Measurements from ENCODE around the gene MITF. TPM values are rescaled to one million over a fixed set of nuclear protein-coding genes. Genes with fewer than 3 reads are reported as not detected.

The MITF gene
- total RNA-seq, 1 experiment from 2014 or later: 3.3 TPM

DNA sequence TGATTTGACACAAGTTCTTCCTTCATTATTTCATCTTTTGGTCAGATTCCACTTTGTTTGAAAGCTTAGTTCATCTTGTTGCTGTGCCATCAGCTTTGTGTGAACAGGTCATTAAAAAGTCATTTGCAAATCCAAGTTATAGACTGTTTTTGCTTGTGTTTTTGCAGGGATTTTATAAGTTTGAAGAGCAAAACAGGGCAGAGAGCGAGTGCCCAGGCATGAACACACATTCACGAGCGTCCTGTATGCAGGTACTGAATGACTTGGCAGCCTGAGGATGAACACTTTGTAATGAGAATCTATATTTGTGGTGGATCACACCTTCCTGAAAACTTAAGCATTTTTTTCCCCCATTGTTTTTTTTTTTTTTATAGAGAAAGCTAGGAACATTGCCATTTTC lies 199.7 kb downstream of the MITF start:
- DNase-seq (ENCODE audit: extremely low read depth, low read depth): no peak

DNA sequence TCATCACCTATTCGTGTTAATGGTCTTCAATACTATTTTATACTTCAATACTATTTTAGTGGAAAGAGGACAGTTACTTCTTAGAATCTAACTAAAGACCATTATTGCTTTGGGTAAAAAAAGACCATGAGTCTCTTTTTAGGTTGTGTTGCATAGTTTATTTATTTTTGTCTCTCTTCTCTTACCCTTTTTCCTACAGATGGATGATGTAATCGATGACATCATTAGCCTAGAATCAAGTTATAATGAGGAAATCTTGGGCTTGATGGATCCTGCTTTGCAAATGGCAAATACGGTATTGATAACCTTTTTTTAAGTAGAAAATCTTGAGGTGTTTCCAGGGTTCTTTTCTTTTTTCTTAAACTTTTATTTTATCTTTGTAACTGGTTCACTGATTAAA lies 201.8 kb downstream of the MITF start:
- DNase-seq (ENCODE audit: extremely low read depth, low read depth): no peak

DNA sequence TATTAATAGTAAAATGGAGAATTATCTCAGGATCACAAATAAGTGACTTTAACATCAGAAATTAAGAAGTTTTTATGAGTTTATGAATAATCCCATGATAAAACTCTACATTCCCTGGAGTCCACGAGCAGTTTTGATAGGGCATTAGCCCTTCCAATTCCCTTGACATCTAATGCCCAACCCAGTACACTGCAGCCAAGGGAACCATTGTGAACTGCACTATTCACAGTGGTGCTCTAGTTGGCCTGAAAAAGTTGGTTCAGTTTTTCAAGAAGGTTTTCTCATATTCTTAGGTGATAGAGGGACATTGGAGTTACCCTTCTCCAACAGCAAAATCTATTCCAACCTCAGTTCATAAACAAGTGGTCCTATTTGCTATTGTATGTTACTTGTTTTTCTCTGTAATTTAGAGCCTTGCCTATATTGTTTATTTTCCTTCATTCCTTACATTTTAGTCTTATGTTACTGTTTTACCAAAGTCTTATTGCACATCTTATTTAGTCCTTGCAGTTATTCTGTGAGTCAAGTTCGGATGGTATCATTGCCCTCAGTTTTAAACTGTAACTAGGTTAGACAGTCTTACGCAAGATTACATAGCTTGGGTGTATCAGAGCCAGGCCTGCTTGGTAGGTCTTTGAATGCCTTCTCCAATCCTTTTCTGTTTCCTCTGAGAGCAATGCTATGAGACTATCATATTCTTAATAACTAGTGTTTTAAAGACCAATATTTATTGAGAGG lies 202.3 kb downstream of the MITF start:
- no peak for DNase-seq (ENCODE audit: extremely low read depth, low read depth)

DNA sequence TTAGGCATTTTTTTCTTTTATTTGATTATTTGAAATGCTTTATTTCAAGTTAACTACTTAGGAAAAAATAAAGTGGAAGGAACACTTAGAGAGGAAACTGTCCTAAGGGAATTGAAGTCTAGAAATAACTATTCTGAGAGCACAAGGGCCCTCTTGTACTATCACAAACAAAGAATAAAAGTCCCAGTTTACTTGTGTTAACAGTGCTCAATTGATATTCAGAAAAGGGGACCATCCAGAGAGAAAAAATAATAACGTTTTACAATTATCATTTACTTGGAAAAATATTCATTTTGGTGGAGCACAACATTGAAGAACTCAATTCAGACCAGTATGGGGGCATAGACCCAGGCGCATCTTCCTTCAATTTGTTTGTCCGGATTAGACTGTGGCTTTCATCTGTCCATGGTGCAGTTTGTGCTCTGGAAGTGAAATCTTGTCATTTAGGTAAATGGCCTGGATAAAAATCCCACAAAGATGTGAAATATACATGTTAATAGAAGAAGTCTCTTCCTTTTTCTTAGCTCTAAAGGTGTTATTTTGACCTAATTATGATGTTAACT lies 205.7 kb downstream of the MITF start:
- DNase-seq (ENCODE audit: extremely low read depth, low read depth): no peak

DNA sequence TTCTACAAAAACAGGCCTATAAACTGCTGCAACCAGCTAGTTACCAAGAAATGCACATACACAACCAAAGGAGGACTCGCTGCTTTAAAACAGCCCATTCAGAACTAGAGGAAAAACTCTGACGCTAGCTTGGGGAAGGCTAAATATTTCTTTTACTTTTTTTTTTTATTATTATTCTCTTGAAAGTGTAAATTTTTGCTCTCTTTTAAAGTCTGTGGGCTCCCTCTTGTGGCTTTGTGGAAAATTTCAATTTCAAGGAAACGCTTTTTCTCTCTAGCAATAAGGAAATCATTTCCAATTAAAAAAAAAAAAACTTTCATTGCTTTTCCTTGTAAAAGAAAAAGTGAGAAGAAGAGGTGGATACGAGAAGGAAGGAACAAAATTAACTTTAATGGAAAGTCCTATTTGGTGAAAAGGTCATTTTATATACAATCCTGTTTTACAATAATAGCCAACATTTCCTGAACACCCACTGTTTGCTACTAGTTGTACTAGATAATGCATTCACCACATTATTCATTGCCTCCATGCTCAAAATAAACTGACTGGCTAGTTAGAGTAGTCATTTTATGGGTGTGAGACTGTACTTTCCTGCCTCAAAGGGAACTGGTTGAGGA lies 209.1 kb downstream of the MITF start:
- peak; percentile 26 for DNase-seq (ENCODE audit: extremely low read depth, low read depth)

DNA sequence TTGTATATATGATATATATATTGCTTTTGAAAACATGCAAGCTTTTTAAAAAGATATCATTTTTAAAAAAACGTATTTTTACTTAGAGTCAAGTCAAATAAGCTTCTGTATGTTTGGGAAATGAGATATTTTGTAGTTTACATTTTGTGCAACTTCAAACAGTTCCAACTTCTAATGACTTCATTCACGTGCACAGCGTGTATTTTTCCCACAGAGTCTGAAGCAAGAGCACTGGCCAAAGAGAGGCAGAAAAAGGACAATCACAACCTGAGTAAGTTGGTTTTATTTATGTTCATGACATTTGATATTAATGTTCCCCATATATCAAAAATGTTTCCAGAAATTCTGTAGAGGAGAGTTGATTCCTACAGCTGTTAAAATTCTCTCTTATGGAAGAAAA lies 212.4 kb downstream of the MITF start:
- DNase-seq (ENCODE audit: extremely low read depth, low read depth): no peak

DNA sequence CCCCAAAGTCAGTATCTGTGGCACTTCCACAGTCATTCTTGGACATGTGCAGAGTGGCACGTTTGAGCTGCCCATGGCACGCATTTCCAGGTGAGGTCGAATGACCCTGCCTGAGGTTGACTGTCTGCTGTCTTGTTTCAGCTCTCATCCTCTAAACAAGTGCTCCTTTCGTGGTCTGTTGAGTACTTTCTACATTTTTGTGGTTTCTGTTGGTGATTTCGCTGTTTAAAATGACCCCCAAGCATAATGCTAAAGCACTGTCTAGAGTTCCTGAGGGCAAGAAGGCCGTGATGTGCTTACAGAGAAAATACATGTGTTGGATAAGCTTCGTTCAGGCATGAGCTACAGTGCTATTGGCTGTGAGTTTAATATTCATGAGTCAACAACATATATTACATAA lies 220.3 kb downstream of the MITF start:
- no peak for DNase-seq (ENCODE audit: extremely low read depth, low read depth)

DNA sequence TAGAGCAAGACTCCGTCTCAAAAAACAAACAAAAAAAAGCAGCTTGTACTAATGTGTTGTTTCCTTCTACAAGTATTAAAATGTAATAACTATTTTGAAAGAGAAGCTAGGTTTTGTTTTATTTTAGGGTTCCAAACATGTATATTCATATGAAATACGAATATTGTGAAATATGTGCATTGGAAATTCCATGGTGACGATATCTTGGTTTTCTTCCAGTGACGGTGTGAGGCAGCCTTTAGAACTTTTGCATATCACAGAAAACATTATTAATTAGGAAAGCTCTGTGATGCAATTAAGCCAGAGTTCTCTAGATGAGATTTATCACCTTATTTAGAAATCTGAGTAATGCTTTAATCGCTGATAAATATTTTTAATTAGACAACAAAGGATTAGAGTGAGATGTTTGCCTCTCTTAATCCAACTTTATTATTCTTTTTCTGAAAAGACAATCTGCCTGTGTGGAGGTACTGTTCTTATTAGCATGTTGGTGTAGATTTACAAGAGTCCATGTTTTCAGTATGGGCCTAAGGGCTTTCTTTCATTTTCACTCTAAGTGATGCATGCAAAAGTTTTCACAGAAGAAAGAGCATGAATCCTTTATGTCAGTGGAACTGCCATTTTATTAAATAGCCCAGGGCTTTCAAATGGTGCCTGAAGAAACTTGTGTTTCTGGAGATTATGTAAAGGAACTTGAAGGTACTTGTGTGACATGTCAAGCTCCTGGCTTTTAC lies 222.6 kb downstream of the MITF start:
- DNase-seq (ENCODE audit: extremely low read depth, low read depth): no peak

DNA sequence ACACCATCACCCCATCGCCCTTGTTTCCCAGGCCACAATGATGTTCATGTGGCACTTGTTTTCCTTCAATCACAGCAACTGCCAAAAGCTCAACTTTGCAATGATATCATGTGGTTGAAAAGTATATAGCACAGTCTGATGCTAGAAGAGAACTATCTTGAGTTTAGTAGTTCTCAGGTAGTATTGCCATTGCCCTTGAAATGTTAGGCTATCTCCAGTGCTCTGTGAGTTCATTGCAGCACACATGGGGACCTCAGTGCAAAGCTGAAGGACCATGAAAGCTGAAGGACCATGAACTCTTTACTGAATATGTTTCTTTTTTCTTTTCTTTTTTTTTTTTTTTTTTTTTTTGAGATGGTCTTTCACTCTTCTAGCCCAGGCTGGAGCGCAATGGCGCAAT lies 224.4 kb downstream of the MITF start:
- no peak for DNase-seq (ENCODE audit: extremely low read depth, low read depth)

DNA sequence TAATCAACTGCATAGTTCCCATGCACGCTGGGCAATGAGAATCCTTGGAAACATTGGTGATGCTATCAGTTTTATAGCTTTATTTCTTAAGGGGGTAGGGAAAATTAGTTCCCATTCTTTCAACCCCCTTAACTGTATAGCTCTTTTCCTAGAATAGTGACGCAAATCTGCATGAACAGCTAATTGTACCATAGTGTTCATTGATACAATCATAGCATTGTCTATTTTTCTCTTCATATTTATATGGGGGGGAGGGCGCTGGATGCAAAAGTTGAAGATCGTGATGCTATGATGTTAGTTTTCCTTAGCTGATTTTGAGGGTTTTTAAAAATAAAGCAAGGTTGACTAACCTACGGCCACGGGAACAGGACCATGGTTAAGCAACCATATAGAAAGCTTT lies 227.9 kb downstream of the MITF start:
- DNase-seq (ENCODE audit: extremely low read depth, low read depth): no peak

DNA sequence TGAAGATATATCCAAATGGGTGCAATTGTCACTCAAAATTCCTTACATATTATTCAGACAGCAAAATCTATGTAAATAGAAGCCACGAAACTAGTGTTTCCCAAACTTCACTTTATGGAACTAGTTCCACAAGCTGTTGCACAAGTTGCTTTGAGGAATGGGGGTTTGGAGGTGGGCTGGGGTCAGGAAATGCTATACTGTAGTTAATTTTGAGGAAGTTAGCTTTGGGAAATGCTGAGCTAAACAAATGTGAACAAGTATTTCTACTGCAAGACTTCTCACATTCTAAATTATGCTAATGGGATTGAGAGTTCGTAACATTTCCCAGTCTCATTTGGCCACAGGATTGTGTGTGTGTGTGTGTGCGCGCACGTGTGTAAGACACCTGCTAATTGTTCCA lies 231.6 kb downstream of the MITF start:
- DNase-seq (ENCODE audit: extremely low read depth, low read depth): no peak

DNA sequence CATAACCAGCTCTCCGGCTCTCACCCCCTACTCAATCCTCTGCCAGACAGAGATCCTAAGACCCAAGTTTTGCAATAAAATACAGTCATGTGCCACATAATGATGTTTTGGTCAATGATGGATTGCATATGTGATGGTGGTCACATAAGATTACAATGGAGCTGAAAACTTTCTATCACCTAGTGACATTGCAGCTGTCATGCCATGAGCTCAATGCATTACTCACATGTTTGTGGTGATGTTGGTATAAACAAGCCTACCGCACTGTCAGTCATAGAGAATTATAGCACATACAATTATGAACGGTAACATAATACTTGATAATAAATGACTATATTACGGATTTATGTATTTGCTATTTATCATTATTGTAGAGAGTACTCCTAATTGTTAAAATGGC lies 233.4 kb downstream of the MITF start:
- no peak for DNase-seq (ENCODE audit: extremely low read depth, low read depth)

DNA sequence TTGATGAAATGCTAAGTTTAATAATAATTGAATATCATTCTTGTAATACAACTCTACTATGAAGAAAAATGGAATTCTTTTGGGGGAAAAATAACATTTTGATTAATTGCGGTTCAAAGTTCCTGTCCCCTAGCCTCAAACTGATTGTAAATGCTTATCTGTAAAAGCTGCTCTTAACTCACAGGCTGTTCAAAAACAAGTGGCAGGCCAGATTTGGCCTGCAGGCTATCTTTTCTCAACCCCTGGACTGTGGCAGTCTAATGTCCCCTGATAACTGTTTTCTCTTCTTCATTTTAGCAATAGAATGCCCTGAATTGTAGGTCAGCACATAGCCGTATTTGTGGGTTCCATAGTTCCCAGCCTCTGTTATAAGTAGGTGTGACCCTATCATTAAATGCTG lies 236.8 kb downstream of the MITF start:
- no peak for DNase-seq (ENCODE audit: extremely low read depth, low read depth)

DNA sequence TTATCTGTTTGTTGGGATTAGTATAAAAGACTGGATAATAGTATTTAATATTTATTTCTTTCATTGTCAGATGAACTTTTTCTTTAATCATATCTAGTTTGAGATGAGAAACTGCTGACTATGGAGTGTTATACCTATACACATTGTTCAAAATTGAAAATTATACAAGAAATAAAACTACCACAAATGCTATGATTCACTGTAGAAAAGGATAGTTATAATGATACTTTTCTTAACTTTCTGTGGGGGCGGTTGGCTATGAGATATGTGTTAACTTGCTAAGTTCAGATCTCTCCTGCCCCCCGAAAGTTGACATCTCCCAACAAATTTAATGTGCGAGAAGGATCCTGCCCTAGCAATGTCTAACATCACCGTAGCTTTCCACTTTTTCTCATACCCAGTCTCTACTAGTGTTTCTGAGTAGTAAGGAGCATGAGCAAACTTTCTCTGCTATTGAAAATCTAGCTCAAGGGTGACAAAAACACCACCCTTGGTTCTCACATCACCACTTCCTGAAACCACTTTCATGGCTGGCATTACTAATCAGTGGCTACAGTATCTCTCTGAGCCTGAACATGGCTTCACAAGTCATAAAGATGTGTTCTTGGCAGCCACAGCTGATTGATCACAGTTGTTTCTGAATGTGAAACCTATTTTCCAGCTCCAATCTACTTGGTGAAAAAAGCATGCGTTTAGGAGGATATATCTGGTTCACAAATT lies 244.4 kb downstream of the MITF start:
- DNase-seq (ENCODE audit: extremely low read depth, low read depth): no peak

DNA sequence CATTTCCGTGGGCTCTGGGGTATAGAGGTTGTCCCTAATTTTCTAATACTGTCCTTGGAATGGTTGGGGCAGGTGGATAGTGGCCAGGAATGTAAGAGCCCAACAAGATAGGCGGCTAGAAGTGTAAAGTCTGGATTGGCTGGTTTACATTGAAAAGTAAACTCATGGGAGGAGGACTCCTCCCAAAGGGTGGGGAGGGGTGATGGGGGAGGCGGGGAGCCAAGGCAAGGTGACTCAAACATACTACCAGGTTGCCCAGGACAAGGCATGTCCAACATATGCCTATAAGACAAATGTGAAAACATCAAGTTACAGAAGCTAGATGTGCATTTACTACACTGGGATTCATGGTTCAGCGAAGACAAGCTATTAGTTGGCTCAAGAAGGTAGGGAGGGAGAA lies 246.0 kb downstream of the MITF start:
- no peak for DNase-seq (ENCODE audit: extremely low read depth, low read depth)

DNA sequence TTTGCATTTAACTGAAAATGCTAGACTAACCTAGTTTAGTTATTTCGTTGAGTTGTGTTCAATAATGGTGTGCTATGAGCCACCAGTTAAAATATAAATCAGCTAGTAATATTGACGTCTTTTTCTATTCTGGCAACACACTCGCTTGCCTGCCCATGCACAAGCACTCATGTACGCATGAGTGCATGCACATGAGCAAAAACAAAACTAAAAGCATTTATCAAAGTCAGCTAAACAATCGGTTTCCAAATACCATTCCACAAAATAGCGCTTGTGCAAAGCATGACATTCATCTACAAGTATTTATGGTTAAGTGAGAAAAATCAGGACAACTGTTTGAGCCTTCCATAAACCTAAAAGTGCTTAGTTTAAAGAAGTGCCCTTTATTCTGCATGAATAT lies 247.2 kb downstream of the MITF start:
- DNase-seq (ENCODE audit: extremely low read depth, low read depth): no peak

DNA sequence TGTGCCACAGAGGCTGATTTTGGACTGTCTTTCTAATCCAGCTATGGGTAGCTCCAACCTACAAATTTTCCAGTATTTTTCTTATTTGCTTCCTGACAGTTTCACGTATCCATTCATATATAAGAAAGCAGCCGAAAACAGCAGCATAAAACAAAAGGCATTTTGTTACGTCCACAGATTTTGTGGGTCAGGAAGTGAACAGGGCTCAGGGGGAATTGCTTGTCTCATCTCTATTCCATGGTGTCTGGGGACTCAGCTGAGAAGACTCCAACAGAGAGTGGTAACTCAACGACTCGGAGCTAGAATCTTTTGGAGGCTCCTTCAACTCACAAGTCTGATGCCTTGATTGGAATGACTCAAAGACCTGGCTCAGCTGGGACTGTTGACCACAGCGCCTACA lies 248.6 kb downstream of the MITF start:
- no peak for DNase-seq (ENCODE audit: extremely low read depth, low read depth)

DNA sequence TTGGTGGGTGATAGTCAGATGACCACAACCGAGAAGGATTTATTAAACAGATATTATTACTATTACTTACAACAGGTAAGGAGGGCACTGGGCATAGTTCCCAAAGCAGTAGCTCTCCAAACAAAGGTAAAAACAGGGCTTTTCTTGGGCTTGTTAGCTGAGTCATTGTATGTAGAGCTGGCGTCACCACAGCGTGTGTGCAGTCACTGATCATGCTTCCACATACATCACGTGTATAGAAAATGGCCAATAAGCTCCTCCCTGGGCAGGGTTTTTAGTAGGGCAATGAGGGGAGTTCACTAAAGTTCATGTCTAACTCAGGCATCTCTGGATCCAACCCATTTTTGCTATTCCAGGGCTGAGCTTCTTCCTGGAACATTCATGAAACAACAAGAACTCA lies 254.5 kb downstream of the MITF start:
- no peak for DNase-seq (ENCODE audit: extremely low read depth, low read depth)

DNA sequence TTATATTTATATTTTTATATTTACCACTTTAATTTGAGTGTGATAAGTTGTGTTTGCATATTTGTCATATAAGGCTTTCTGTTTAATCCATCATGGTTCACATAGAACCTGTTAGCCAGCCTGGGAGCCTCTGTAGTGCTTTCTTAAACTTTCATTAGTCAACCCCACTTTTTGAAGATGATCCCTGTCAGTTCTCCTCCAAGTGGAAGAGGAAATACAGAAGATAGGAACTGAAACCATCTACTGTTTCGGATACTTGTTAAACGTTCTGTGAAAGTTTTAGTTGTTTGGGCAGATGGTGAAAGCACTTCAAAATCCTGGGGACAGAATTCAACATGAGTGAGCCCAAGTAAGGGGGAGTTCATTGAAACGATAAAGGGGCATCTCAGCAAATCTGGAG lies 255.7 kb downstream of the MITF start:
- DNase-seq (ENCODE audit: extremely low read depth, low read depth): no peak

DNA sequence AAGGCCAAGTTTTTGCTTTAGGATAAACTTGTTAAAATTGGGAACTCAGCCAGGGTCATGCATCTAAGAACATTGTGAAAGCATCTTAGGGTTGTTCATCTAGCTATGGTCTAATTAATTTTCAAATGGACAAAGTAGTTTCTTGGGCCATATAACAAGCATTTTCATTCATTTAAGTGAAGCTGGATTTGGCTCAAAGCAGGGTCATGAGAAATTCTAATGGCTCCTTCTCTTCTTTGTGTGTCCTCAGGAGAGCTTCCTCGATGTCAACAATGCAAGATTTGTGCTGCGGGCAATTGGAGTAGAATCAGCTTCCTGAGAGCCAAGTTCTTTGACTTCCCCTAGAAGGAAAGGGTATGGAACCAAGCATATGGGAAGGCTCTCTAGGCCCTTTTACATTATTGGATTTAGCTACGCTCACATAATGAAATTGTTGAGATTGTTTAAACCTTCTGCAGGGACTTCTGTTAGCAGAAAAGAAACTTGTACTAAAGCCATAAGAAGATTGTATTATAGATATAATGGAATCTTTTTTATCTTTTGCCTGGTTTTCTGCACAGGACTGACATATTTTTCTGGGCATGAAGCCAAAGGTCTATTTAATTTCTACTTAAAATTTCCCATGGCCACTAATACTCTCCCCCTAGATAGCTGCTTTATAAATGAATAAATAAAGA lies 258.5 kb downstream of the MITF start:
- no peak for DNase-seq (ENCODE audit: extremely low read depth, low read depth)

DNA sequence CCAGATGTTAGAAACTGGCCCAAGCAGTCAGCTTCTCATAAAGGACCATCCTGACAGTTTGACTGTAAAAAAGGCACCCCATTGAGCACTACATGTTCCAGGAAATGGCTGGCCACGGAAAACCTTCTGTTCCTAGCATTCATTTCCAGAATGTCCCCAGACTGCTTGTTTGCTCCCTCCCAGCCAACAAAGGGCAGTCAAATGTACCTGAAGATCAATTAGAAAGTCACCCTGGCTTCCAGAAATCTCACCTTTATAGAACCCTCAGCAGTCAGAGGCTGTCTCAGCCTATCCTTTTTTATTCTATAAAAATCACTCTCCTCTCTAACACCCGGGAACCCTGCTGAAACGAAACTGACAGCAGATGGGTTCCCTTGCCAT lies 259.5 kb downstream of the MITF start:
- DNase-seq (ENCODE audit: extremely low read depth, low read depth): no peak
